ENCODE results near the gene SPSB1. TPM values are rescaled to one million over a fixed set of nuclear protein-coding genes. Genes with fewer than 3 reads are reported as not detected.

The SPSB1 gene
- total and polyA plus RNA-seq, 2 of the 4 experiments (the other 2 are of a cell fraction), result 16.7 to 19.8 TPM

DNA sequence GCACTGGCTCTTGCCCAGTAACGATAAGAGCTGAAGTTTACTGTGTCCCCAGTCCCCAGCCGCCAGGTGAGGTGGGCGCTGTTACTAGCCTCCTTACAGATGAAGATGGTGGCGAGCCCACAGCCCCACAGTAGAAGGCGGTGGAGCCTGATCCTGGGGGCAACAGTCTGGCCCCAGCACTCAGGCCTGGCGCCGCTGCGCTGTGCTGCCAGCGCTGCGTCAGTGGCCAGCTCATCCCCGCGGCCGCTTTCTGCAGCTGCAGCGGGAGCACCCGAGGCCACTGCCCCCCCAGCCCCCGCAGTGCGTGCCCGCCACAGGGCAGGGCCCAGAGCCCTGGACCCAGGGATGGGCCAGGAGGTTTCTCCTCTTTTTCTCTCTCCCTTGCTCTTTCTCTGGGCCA lies 44.8 kb upstream of the SPSB1 start:
- no peak overlapping the region for H2BK5ac ChIP-seq (ENCODE audit: low read depth, low read length, poor library complexity, severe bottlenecking)
- no peak overlapping the region for H3K56ac ChIP-seq (ENCODE audit: extremely low read depth, insufficient read depth, low read length)
- H3K14ac ChIP-seq (replicated peaks; ENCODE audit: low read depth, low read length), result no peak overlapping the region
- H2AK9ac ChIP-seq (replicated peaks; ENCODE audit: low read depth, low read length, poor library complexity), result no peak overlapping the region
- no peak overlapping the region for H4K8ac ChIP-seq (ENCODE audit: low read depth in 2 of 2, low read length in 2 of 2)
- TF ChIP-seq SMC3 (IDR thresholded peaks at IDR 0.05; ENCODE audit: low read depth, low read length), result no peak
- H3K9me1 ChIP-seq (ENCODE audit: insufficient read depth, low read length), result peaks cover 12% of the 10 kb centered on the region; the same call in 1 of the 2 replicates
- H3K4ac ChIP-seq (ENCODE audit: low read depth, low read length), result no peak overlapping the region
- no peak overlapping the region for H3K27ac ChIP-seq (ENCODE audit: insufficient read depth, low read length)
- H2AFZ ChIP-seq (replicated peaks; ENCODE audit: low read length, poor library complexity), result no peak overlapping the region
- no peaks in the 10 kb centered on the region for H3K27me3 ChIP-seq (ENCODE audit: control insufficient read depth, insufficient read depth, low read length)
- H3K23ac ChIP-seq (ENCODE audit: low read depth, low read length), result no peak overlapping the region
- H3K36me3 ChIP-seq (ENCODE audit: control insufficient read depth, insufficient read depth, low read length), result peaks cover 18% of the 10 kb centered on the region; the same call in 1 of the 2 replicates
- H3K4me3 ChIP-seq (ENCODE audit: insufficient read depth, low read depth, low read length), result no peak overlapping the region
- H3K79me1 ChIP-seq (ENCODE audit: low read depth in 1 of 2, low read length in 2 of 2), result peaks cover 0 to 23% of the 10 kb centered on the region in 2 experiments; a peak in 3 of 4 replicates
- H3K4me1 ChIP-seq (ENCODE audit: control insufficient read depth, insufficient read depth, low read length), result peaks cover 10% of the 10 kb centered on the region; the same call in 1 of the 2 replicates
- CTCF ChIA-PET, result no interaction called here
- dilution Hi-C loops (cut with HindIII; ENCODE audit: low sequenced_read_pairs, unreplicated experiment), result no loop called here
- no peak overlapping the region for H4K91ac ChIP-seq (ENCODE audit: insufficient read depth, low read depth, low read length)
- H3K18ac ChIP-seq (ENCODE audit: low read depth, low read length), result no peak overlapping the region
- H4K20me1 ChIP-seq (ENCODE audit: insufficient read depth, low read length), result peaks cover 6% of the 10 kb centered on the region; the same call in 1 of the 2 replicates
- no peak overlapping the region for H2AK5ac ChIP-seq (ENCODE audit: low read depth, low read length)
- in situ Hi-C loops (cut with MboI; ENCODE audit: low sequenced_read_pairs), result no loop called here
- no peak overlapping the region for H2BK20ac ChIP-seq (ENCODE audit: low read depth, low read length)
- DNase-seq, result no peak
- H2BK120ac ChIP-seq (ENCODE audit: low read depth, low read length), result no peak overlapping the region
- no peak overlapping the region for H3K4me2 ChIP-seq (ENCODE audit: low read depth, low read length)
- H2BK15ac ChIP-seq (ENCODE audit: low read depth, low read length), result no peak overlapping the region
- H3K9ac ChIP-seq (ENCODE audit: low read depth, low read length), result no peak overlapping the region
- POLR2A ChIA-PET (ENCODE audit: unreplicated experiment), result no interaction called here
- intact Hi-C loops (cut with micrococcal nuclease), result no loop called here
- WGBS, 2 experiments (ENCODE audit: extremely low coverage in 2 of 2, insufficient read length in 1 of 2), result no CpG with 5 or more reads among the region's 18 CpGs
- BruUV-seq (replicated peaks), result no TSS peak
- no peak overlapping the region for H4K5ac ChIP-seq (ENCODE audit: low read depth, low read length)
- H3K9me3 ChIP-seq (ENCODE audit: control insufficient read depth, insufficient read depth, low read length), result no peaks in the 10 kb centered on the region
- ATAC-seq (ENCODE audit: low read depth), result no peak

All from IMR-90 (cell line).